H1 (cell line): ENCODE results near the gene TEX264. TPM values are rescaled to one million over a fixed set of nuclear protein-coding genes. Genes with fewer than 3 reads are reported as not detected.

Source experiments
- CTCF ChIA-PET: fragments of 300-600 bp; sonication (Branson Sonifier 250); formaldehyde crosslinking; loops from one replicate; lab custom pipeline; 2021; ENCODE audit not compliant: partially characterized antibody; lab: Charles Lee
- POLR2A ChIA-PET: fragments of 300-600 bp; sonication (Branson Sonifier 250); formaldehyde crosslinking; loops from one replicate; lab custom pipeline; 2021; ENCODE audit warnings: inconsistent platforms; ENCODE audit not compliant: partially characterized antibody; lab: Charles Lee
- DNase-seq, 2 experiments: peaks; one replicate each; pipeline versions ENCODE4 v3.0.0 to v3.0.0-alpha.2; 2010 to 2022; ENCODE audit warnings: low spot score in 2 of 2, low read depth in 1 of 2, mixed read lengths in 1 of 2
- FAIRE-seq: peaks from 2 replicates; lab custom pipeline; 2011; peaks lifted over from hg19 to GRCh38; lab: Jason Lieb, UNC
- H2AFZ ChIP-seq: 2 replicates; pipeline ENCODE4 v1.8.1; 2012; ENCODE audit warnings: low read length, inconsistent platforms
- H2AK5ac ChIP-seq: 2 replicates; pipeline ENCODE4 v1.6.1; 2013; ENCODE audit warnings: low read depth, low read length
- H2BK120ac ChIP-seq: replicated peaks from 2 replicates; pipeline ENCODE3; 2013; ENCODE audit warnings: low read depth, low read length, inconsistent platforms
- H2BK12ac ChIP-seq: 2 replicates; pipeline ENCODE4 v1.6.1; 2013; ENCODE audit warnings: low read depth, low read length
- H2BK15ac ChIP-seq: 2 replicates; pipeline ENCODE4 v1.6.1; 2013; ENCODE audit warnings: low read length
- H2BK20ac ChIP-seq: 2 replicates; pipeline ENCODE4 v1.6.1; 2013; ENCODE audit warnings: low read length
- H2BK5ac ChIP-seq: 2 replicates; pipeline ENCODE4 v1.6.1; 2013; ENCODE audit warnings: low read depth, low read length
- H3K14ac ChIP-seq: 2 replicates; pipeline ENCODE4 v1.6.1; 2013; ENCODE audit warnings: inconsistent platforms; ENCODE audit not compliant: insufficient read length
- H3K18ac ChIP-seq: 2 replicates; pipeline ENCODE4 v1.6.1; 2013; ENCODE audit warnings: low read length; ENCODE audit errors: extremely low read depth
- H3K23ac ChIP-seq: 2 replicates; pipeline ENCODE4 v1.6.1; 2013; ENCODE audit warnings: inconsistent platforms; ENCODE audit not compliant: insufficient read length
- H3K23me2 ChIP-seq: 2 replicates; pipeline ENCODE4 v1.6.1; 2013; ENCODE audit warnings: low read depth, low read length
- H3K27ac ChIP-seq: 2 replicates; pipeline ENCODE4 v1.6.1; 2011; ENCODE audit warnings: low read depth, low read length, inconsistent platforms
- H3K27me3 ChIP-seq, 4 experiments: replicated peaks in 1 of 4; 1 replicate in 1 of 4; 2 replicates in 3 of 4; pipeline versions ENCODE4 v1.6.1 to v1.8.1; 2011 to 2013; ENCODE audit warnings: low read length in 3 of 4, mild to moderate bottlenecking in 3 of 4, inconsistent platforms in 2 of 4, mixed read lengths in 2 of 4, moderate library complexity in 1 of 4; ENCODE audit not compliant: control insufficient read depth in 3 of 4, insufficient read depth in 3 of 4; ENCODE audit errors: extremely low read depth in 1 of 4
- H3K36me3 ChIP-seq, 4 experiments: 2 replicates each; pipeline versions ENCODE4 v1.6.1 to v1.8.1; 2011 to 2013; ENCODE audit warnings: mild to moderate bottlenecking in 4 of 4, low read length in 3 of 4, moderate library complexity in 2 of 4, control low read depth in 1 of 4, inconsistent platforms in 1 of 4; ENCODE audit not compliant: insufficient read depth in 4 of 4, control insufficient read depth in 2 of 4
- H3K4ac ChIP-seq: replicated peaks from 2 replicates; pipeline ENCODE3; 2013; ENCODE audit warnings: low read length, low read depth, mixed read lengths, inconsistent platforms; ENCODE audit not compliant: insufficient read length
- H3K4me1 ChIP-seq, 4 experiments: replicated peaks in 1 of 4; 1 replicate in 1 of 4; 2 replicates in 3 of 4; pipeline versions ENCODE4 v1.6.1 to v1.8.1; 2011 to 2013; ENCODE audit warnings: low read length in 3 of 4, inconsistent platforms in 2 of 4, mixed read lengths in 1 of 4; ENCODE audit not compliant: insufficient read depth in 4 of 4, control insufficient read depth in 3 of 4
- H3K4me2 ChIP-seq, 2 experiments: 2 replicates each; pipeline versions ENCODE4 v1.6.1 to v1.8.1; 2011 to 2013; ENCODE audit warnings: low read depth in 2 of 2, low read length in 2 of 2, control low read depth in 1 of 2, inconsistent platforms in 1 of 2, mild to moderate bottlenecking in 1 of 2; ENCODE audit not compliant: insufficient read depth in 1 of 2
- H3K4me3 ChIP-seq, 4 experiments: fragments of 200-600, 300-600 bp in 1 of 4; sonication (generic), shearing (Covaris generic), sonication (Bioruptor Twin) in 1 of 4; 2 replicates each; pipeline versions ENCODE4 v1.5.1 to v1.8.1; 2011 to 2016; ENCODE audit warnings: low read length in 4 of 4, low read depth in 3 of 4, control low read depth in 2 of 4, inconsistent platforms in 2 of 4, mild to moderate bottlenecking in 2 of 4, mixed read lengths in 1 of 4, moderate library complexity in 1 of 4; ENCODE audit not compliant: insufficient read depth in 2 of 4; ENCODE audit errors: extremely low read depth in 1 of 4
- H3K56ac ChIP-seq: replicated peaks from 2 replicates; pipeline ENCODE3; 2013; ENCODE audit warnings: low read depth, mild to moderate bottlenecking, mixed read lengths, low read length, inconsistent platforms; ENCODE audit not compliant: insufficient read length
- H3K79me1 ChIP-seq: 2 replicates; pipeline ENCODE4 v1.6.1; 2013; ENCODE audit warnings: low read depth, low read length, control low read depth
- H3K79me2 ChIP-seq, 2 experiments: 2 replicates each; pipeline versions ENCODE4 v1.6.1 to v1.8.1; 2012 to 2013; ENCODE audit warnings: low read length in 2 of 2, mild to moderate bottlenecking in 2 of 2, inconsistent platforms in 1 of 2; ENCODE audit not compliant: insufficient read depth in 2 of 2, control insufficient read depth in 1 of 2
- H3K9ac ChIP-seq, 4 experiments: replicated peaks in 1 of 4; 1 replicate in 1 of 4; 2 replicates in 3 of 4; pipeline versions ENCODE4 v1.6.1 to v1.8.1; 2011 to 2013; ENCODE audit warnings: low read depth in 3 of 4, low read length in 3 of 4, control low read depth in 2 of 4, mild to moderate bottlenecking in 2 of 4, moderate library complexity in 2 of 4, inconsistent platforms in 1 of 4; ENCODE audit errors: extremely low read depth in 1 of 4
- H3K9me3 ChIP-seq, 2 experiments: 2 replicates each; pipeline versions ENCODE4 v1.6.1 to v1.8.1; 2012 to 2013; ENCODE audit warnings: mild to moderate bottlenecking in 2 of 2, moderate library complexity in 2 of 2, control low read depth in 1 of 2, inconsistent platforms in 1 of 2, low read depth in 1 of 2, low read length in 1 of 2, mixed read lengths in 1 of 2; ENCODE audit not compliant: insufficient read depth in 2 of 2
- H4K20me1 ChIP-seq, 2 experiments: replicated peaks in 1 of 2; 2 replicates each; pipeline versions ENCODE3 to v1.8.1; 2011 to 2013; ENCODE audit warnings: inconsistent platforms in 2 of 2, low read length in 2 of 2, mild to moderate bottlenecking in 1 of 2; ENCODE audit not compliant: insufficient read depth in 2 of 2, control insufficient read depth in 1 of 2
- H4K5ac ChIP-seq: 2 replicates; pipeline ENCODE4 v1.6.1; 2013; ENCODE audit warnings: low read length, low read depth, mixed read lengths, inconsistent platforms; ENCODE audit not compliant: insufficient read length
- H4K8ac ChIP-seq: 2 replicates; pipeline ENCODE4 v1.8.0; 2013; ENCODE audit warnings: mild to moderate bottlenecking, moderate library complexity, low read length, inconsistent platforms; ENCODE audit not compliant: insufficient read depth; ENCODE audit errors: extremely low read depth
- H4K91ac ChIP-seq: replicated peaks from 2 replicates; pipeline ENCODE3; 2013; ENCODE audit warnings: low read length, mixed read lengths, inconsistent platforms; ENCODE audit not compliant: insufficient read length
- CEBPB ChIP-seq: IDR thresholded peaks from 2 replicates; pipeline ENCODE4 v1.6.1; 2012; ENCODE audit warnings: low read depth, low read length
- JUND ChIP-seq: IDR thresholded peaks from 2 replicates; pipeline ENCODE4 v1.6.1; 2011; ENCODE audit warnings: mild to moderate bottlenecking, improper control_type of control experiment, low read length
- MAFK ChIP-seq: IDR thresholded peaks from 2 replicates; pipeline ENCODE4 v1.6.1; 2012; ENCODE audit warnings: low read depth, mild to moderate bottlenecking, improper control_type of control experiment, low read length
- PHF8 ChIP-seq: fragments of 200-600 bp; sonication (generic); conservative IDR thresholded peaks from 2 replicates; pipeline ENCODE4 v1.7.1; 2012; ENCODE audit warnings: low read depth, mild to moderate bottlenecking, inconsistent platforms, low read length, moderate library complexity
- POLR2A ChIP-seq, 2 experiments: IDR thresholded peaks; 1 replicate in 1 of 2; 2 replicates in 1 of 2; pipeline ENCODE4 v1.6.1; 2011; ENCODE audit warnings: low read depth in 2 of 2, low read length in 2 of 2, mild to moderate bottlenecking in 2 of 2; ENCODE audit errors: control extremely low read depth in 1 of 2
- RAD21 ChIP-seq, 2 experiments: IDR thresholded peaks in 1 of 2; conservative IDR thresholded peaks in 1 of 2; 2 replicates each; pipeline ENCODE4 v1.6.1; 2011; ENCODE audit warnings: low read depth in 2 of 2, low read length in 2 of 2, improper control_type of control experiment in 1 of 2, inconsistent platforms in 1 of 2, mild to moderate bottlenecking in 1 of 2, moderate library complexity in 1 of 2
- RXRA ChIP-seq: IDR thresholded peaks from 2 replicates; pipeline ENCODE4 v1.6.1; 2011; ENCODE audit warnings: low read depth, mild to moderate bottlenecking, low read length, moderate library complexity; ENCODE audit not compliant: insufficient read depth
- SP4 ChIP-seq: IDR thresholded peaks from 2 replicates; pipeline ENCODE4 v1.6.1; 2012; ENCODE audit warnings: low read length, inconsistent platforms
- TAF1 ChIP-seq: IDR thresholded peaks from 2 replicates; pipeline ENCODE4 v1.6.1; 2011; ENCODE audit warnings: mild to moderate bottlenecking, low read depth, low read length
- WGBS, 2 experiments: shearing (Covaris generic) in 1 of 2; methylation state at CpG; one replicate each; pipeline versions ENCODE4 v1.1.6 to v1.1.7; 2013 to 2015; ENCODE audit warnings: low lambda C conversion rate in 2 of 2, mixed read lengths in 2 of 2, inconsistent platforms in 1 of 2, low coverage in 1 of 2, missing lambda C conversion rate in 1 of 2; ENCODE audit not compliant: insufficient replicate concordance in 2 of 2, insufficient coverage in 1 of 2, insufficient read length in 1 of 2; ENCODE audit errors: extremely low coverage in 1 of 2, missing lambda C conversion rate in 1 of 2; 5-methylcytosine and 5-hydroxymethylcytosine counted together
- polyA plus RNA-seq, 7 experiments: library from polyadenylated mRNA; depleted of rRNA in 3 of 7; stranded (reverse) in 5 of 7; unstranded in 2 of 7; fragments of >200 nt in 5 of 7; fragments of 200-250 nt in 2 of 7; gene quantifications; 1 replicate in 5 of 7; 2 replicates in 1 of 7; 4 replicates in 1 of 7; pipeline versions ENCODE4 v1.2.1 to v1.2.3, GENCODE V29; 2011 to 2013; ENCODE audit warnings: missing spikeins in 2 of 7, mixed read lengths in 2 of 7
- total RNA-seq: library from RNA; stranded (reverse); fragmentation: NEBNext Ultra II Directional; extraction: Animal tissue kit (Norgen Biotek cat#: 25700); gene quantifications from 2 replicates; pipeline ENCODE4 v1.2.1, GENCODE V29; 2021

TEX264 gene
- total and polyA plus RNA-seq, 2 of the 8 experiments (the other 6 are each of a cell fraction or from before 2014, with no cell fraction given) = 11.2 to 35.6 TPM

- H2BK120ac ChIP-seq = no peak overlapping the region
- CTCF ChIA-PET = interaction anchor here (1.5 kb wide), 1 partner anchor 49 kb away, joined by 4 read pairs; no protein-coding TSS in a partner anchor
- no peak overlapping the region for H3K18ac ChIP-seq
- no peak for DNase-seq
- no peaks in the 10 kb centered on the region for H3K23me2 ChIP-seq
- H3K4me2 ChIP-seq = no peak overlapping the region
- peaks cover 0 to 3% (median 3%) of the 10 kb centered on the region in 4 experiments; a peak in 4 of 7 replicates for H3K4me1 ChIP-seq
- no peaks in the 10 kb centered on the region for H3K79me2 ChIP-seq
- H3K56ac ChIP-seq = no peak overlapping the region
- H2AFZ ChIP-seq = no peak overlapping the region
- no peak overlapping the region for H3K23ac ChIP-seq
- no peak for TF ChIP-seq RAD21 (IDR thresholded peaks at IDR 0.05 in 1 of 2, conservative IDR thresholded peaks at IDR 0.05 in 1 of 2; ENCODE audit: low read depth in 2 of 2, low read length in 2 of 2)
- TF ChIP-seq CEBPB = no peak
- no peak for TF ChIP-seq JUND
- no peak for TF ChIP-seq SP4
- TF ChIP-seq PHF8 = no peak
- no peak for TF ChIP-seq RXRA
- no peak for TF ChIP-seq POLR2A (IDR thresholded peaks at IDR 0.05; ENCODE audit: control extremely low read depth in 1 of 2, low read depth in 2 of 2, low read length in 2 of 2)
- no peak for TF ChIP-seq TAF1
- TF ChIP-seq MAFK = no peak
- no peak overlapping the region for H3K4me3 ChIP-seq
- H3K27me3 ChIP-seq = no peaks in the 10 kb centered on the region
- H4K91ac ChIP-seq = no peak overlapping the region
- H4K8ac ChIP-seq = no peak overlapping the region
- no peak overlapping the region for H3K27ac ChIP-seq
- H3K79me1 ChIP-seq = no peaks in the 10 kb centered on the region
- no peak overlapping the region for H2AK5ac ChIP-seq
- H4K5ac ChIP-seq = no peak overlapping the region
- POLR2A ChIA-PET = no interaction called here
- no peak overlapping the region for H2BK12ac ChIP-seq
- H2BK20ac ChIP-seq = no peak overlapping the region
- H3K4ac ChIP-seq = no peak overlapping the region
- WGBS, 2 experiments = 79% methylated on average over 2 of the region's 2 CpGs; no CpG with 5 or more reads in 1 of the 2 experiments
- no peak overlapping the region for H3K14ac ChIP-seq
- H2BK15ac ChIP-seq = no peak overlapping the region
- no peaks in the 10 kb centered on the region for H4K20me1 ChIP-seq
- peaks cover 0 to 7% of the 10 kb centered on the region in 2 experiments; a peak in 3 of 4 replicates for H3K9me3 ChIP-seq
- H2BK5ac ChIP-seq = no peak overlapping the region
- no peak for FAIRE-seq
- H3K36me3 ChIP-seq = no peaks in the 10 kb centered on the region
- H3K9ac ChIP-seq = no peak overlapping the region
Measured at GRCh38 chr3:51751287-51751686, 80.2 kb downstream of the TEX264 start.
